ENCODE data around the gene SPON1.

SPON1 gene

GRCh38 chr11:13939961-13940906, 22.3 kb upstream of the SPON1 start:
- Histone ChIP-seq H3K4me3 (ENCODE audit: low read length, poor library complexity, severe bottlenecking) (no peak overlapping the region), H3K79me2 (ENCODE audit: insufficient read depth, low read length) (no peaks in the 10 kb centered on the region), H3K9ac (ENCODE audit: low read depth, low read length, poor library complexity, severe bottlenecking) (no peak overlapping the region), H3K4me2 (ENCODE audit: low read depth, low read length, poor library complexity, severe bottlenecking) (peak overlapping the region; percentile 43), H2AFZ (ENCODE audit: low read length) (peak overlapping the region; percentile 30; the same call in 1 of the 2 replicates), H3K36me3 (ENCODE audit: insufficient read depth, low read length) (no peaks in the 10 kb centered on the region), H3K9me3 (ENCODE audit: insufficient read depth, low read depth, low read length) (no peaks in the 10 kb centered on the region), H3K4me1 (ENCODE audit: insufficient read depth, low read length, poor library complexity, severe bottlenecking) (peaks cover 11% of the 10 kb centered on the region), H3K9me2 (replicated peaks; ENCODE audit: low read depth, low read length) (no peaks in the 10 kb centered on the region), H3K27me3 (ENCODE audit: insufficient read depth, low read length, poor library complexity, severe bottlenecking) (no peaks in the 10 kb centered on the region), H4K20me1 (ENCODE audit: insufficient read depth, low read length, poor library complexity, severe bottlenecking) (no peaks in the 10 kb centered on the region), H3F3A (ENCODE audit: low read depth) (no peaks in the 10 kb centered on the region)
- TF ChIP-seq EZH2phosphoT487 (IDR thresholded peaks at IDR 0.05; ENCODE audit: borderline replicate concordance) (no peak), CTCF (conservative IDR thresholded peaks at IDR 0.05; ENCODE audit: low read length) (no peak)

GRCh38 chr11:13940907-13941256, 21.6 kb upstream of the SPON1 start:
- Histone ChIP-seq H3K4me1 (ENCODE audit: insufficient read depth, low read length, poor library complexity, severe bottlenecking) (peaks cover 11% of the 10 kb centered on the region), H3K4me3 (ENCODE audit: low read length, poor library complexity, severe bottlenecking) (no peak overlapping the region), H3K4me2 (ENCODE audit: low read depth, low read length, poor library complexity, severe bottlenecking) (peak overlapping the region; percentile 43), H3K9me3 (ENCODE audit: insufficient read depth, low read depth, low read length) (no peaks in the 10 kb centered on the region), H3K27me3 (ENCODE audit: insufficient read depth, low read length, poor library complexity, severe bottlenecking) (no peaks in the 10 kb centered on the region), H3F3A (ENCODE audit: low read depth) (no peaks in the 10 kb centered on the region), H3K36me3 (ENCODE audit: insufficient read depth, low read length) (no peaks in the 10 kb centered on the region), H3K9me2 (replicated peaks; ENCODE audit: low read depth, low read length) (no peaks in the 10 kb centered on the region), H3K9ac (ENCODE audit: low read depth, low read length, poor library complexity, severe bottlenecking) (no peak overlapping the region), H2AFZ (ENCODE audit: low read length) (peak overlapping the region; percentile 30; the same call in 1 of the 2 replicates), H4K20me1 (ENCODE audit: insufficient read depth, low read length, poor library complexity, severe bottlenecking) (no peaks in the 10 kb centered on the region), H3K79me2 (ENCODE audit: insufficient read depth, low read length) (no peaks in the 10 kb centered on the region)
- no peak for TF ChIP-seq EZH2phosphoT487 (IDR thresholded peaks at IDR 0.05; ENCODE audit: borderline replicate concordance)

- H3K4me2 ChIP-seq (ENCODE audit: low read depth, low read length, poor library complexity, severe bottlenecking): no peak overlapping the region
Observed at GRCh38 chr11:13941775-13942174, 20.7 kb upstream of the SPON1 start.

More at GRCh38 chr11:13941775-13942174, 20.7 kb upstream of the SPON1 start:
- H3K79me2 ChIP-seq (ENCODE audit: insufficient read depth, low read length): no peaks in the 10 kb centered on the region
- peaks cover 11% of the 10 kb centered on the region for H3K4me1 ChIP-seq (ENCODE audit: insufficient read depth, low read length, poor library complexity, severe bottlenecking)
- H3K9me2 ChIP-seq (replicated peaks; ENCODE audit: low read depth, low read length): no peaks in the 10 kb centered on the region
- H3K9me3 ChIP-seq (ENCODE audit: insufficient read depth, low read depth, low read length): no peaks in the 10 kb centered on the region
- H3F3A ChIP-seq (ENCODE audit: low read depth): no peaks in the 10 kb centered on the region
- no peak overlapping the region for H3K4me3 ChIP-seq (ENCODE audit: low read length, poor library complexity, severe bottlenecking)
- no peaks in the 10 kb centered on the region for H3K36me3 ChIP-seq (ENCODE audit: insufficient read depth, low read length)
- H2AFZ ChIP-seq (ENCODE audit: low read length): no peak overlapping the region
- TF ChIP-seq CTCF (conservative IDR thresholded peaks at IDR 0.05; ENCODE audit: low read length) (no peak), EZH2phosphoT487 (IDR thresholded peaks at IDR 0.05; ENCODE audit: borderline replicate concordance) (no peak)
- no peak overlapping the region for H3K9ac ChIP-seq (ENCODE audit: low read depth, low read length, poor library complexity, severe bottlenecking)
- H4K20me1 ChIP-seq (ENCODE audit: insufficient read depth, low read length, poor library complexity, severe bottlenecking): no peaks in the 10 kb centered on the region
- H3K27me3 ChIP-seq (ENCODE audit: insufficient read depth, low read length, poor library complexity, severe bottlenecking): no peaks in the 10 kb centered on the region

Measured in Loucy (cell line).